Caco-2 (cell line): ENCODE results near the gene NECTIN1. TPM values are rescaled to one million over a fixed set of nuclear protein-coding genes. Genes with fewer than 3 reads are reported as not detected.

Source experiments
- BruUV-seq: library from RNA; stranded (reverse); fragments of 400-500 nt; replicated peaks from 2 replicates; lab custom pipeline; 2021; lab: Mats Ljungman, UMichigan
- CTCF ChIA-PET: fragments of 300-600 bp; sonication (Branson Sonifier 250); formaldehyde crosslinking; loops from one replicate; lab custom pipeline; 2022; ENCODE audit warnings: antibody characterized with exemption; lab: Charles Lee
- POLR2A ChIA-PET: fragments of 300-600 bp; sonication (Branson Sonifier 250); formaldehyde crosslinking; loops from one replicate; lab custom pipeline; 2022; ENCODE audit warnings: antibody characterized with exemption; lab: Charles Lee
- DNase-seq, 2 experiments: peaks; one replicate each; pipeline versions ENCODE4 v3.0.0 to v3.0.0-alpha.2; 2020 to 2022
- H3K27me3 ChIP-seq: replicated peaks from 2 replicates; pipeline ENCODE4 v1.6.0; 2011; ENCODE audit warnings: low read length; ENCODE audit not compliant: control insufficient read depth, insufficient read depth
- H3K36me3 ChIP-seq: 2 replicates; pipeline ENCODE4 v1.5.1; 2011; ENCODE audit warnings: low read length; ENCODE audit not compliant: control insufficient read depth, insufficient read depth
- H3K4me1 ChIP-seq: fragments of 250-450 bp; sonication (Bioruptor Pico); 2 replicates; pipeline ENCODE4 v1.5.1; 2020; ENCODE audit warnings: mild to moderate bottlenecking
- H3K4me3 ChIP-seq: 2 replicates; pipeline ENCODE4 v1.5.1; 2011; ENCODE audit warnings: low read depth, mild to moderate bottlenecking, control low read depth, low read length
- H3K9me3 ChIP-seq: fragments of 250-450 bp; sonication (Bioruptor Pico); 2 replicates; pipeline ENCODE4 v1.5.1; 2020; ENCODE audit warnings: mild to moderate bottlenecking, moderate library complexity
- H3K27ac Mint-ChIP-seq: one replicate; pipeline ENCODE4 v1.8.0; 2022; ENCODE audit warnings: mixed read lengths; ENCODE audit not compliant: unreplicated experiment
- H3K27me3 Mint-ChIP-seq: one replicate; pipeline ENCODE4 v1.8.0; 2022; ENCODE audit warnings: mixed read lengths; ENCODE audit not compliant: insufficient read depth, unreplicated experiment
- H3K36me3 Mint-ChIP-seq: one replicate; pipeline ENCODE4 v1.8.0; 2022; ENCODE audit warnings: mild to moderate bottlenecking, mixed read lengths; ENCODE audit not compliant: insufficient read depth, unreplicated experiment
- H3K4me1 Mint-ChIP-seq: one replicate; pipeline ENCODE4 v1.8.0; 2022; ENCODE audit warnings: low read depth, mixed read lengths; ENCODE audit not compliant: unreplicated experiment
- H3K4me3 Mint-ChIP-seq: one replicate; pipeline ENCODE4 v1.8.0; 2022; ENCODE audit warnings: mild to moderate bottlenecking, moderate library complexity, mixed read lengths; ENCODE audit not compliant: unreplicated experiment
- H3K9me3 Mint-ChIP-seq: one replicate; pipeline ENCODE4 v1.8.0; 2022; ENCODE audit warnings: mixed read lengths; ENCODE audit not compliant: unreplicated experiment
- intact Hi-C: fragments of 100-400 bp; cut with micrococcal nuclease; formaldehyde crosslinking; loops from one replicate; pipeline ENCODE4 v1.10.0; 2022; ENCODE audit not compliant: unreplicated experiment
- total RNA-seq: library from RNA; stranded (reverse); gene quantifications from 2 replicates; pipeline ENCODE4 v1.2.3, GENCODE V29; 2022
- TF ChIP-seq, protein P1 (sequence below), 2 experiments: fragments of 200-600 bp in 1 of 2; IDR thresholded peaks; 1 replicate in 1 of 2; 2 replicates in 1 of 2; pipeline versions ENCODE4 v1.5.1 to v1.8.0; 2011 to 2022; ENCODE audit warnings: antibody characterized with exemption in 1 of 2, control low read depth in 1 of 2, inconsistent platforms in 1 of 2, low read depth in 1 of 2, low read length in 1 of 2, mild to moderate bottlenecking in 1 of 2, moderate library complexity in 1 of 2; ENCODE audit not compliant: insufficient read depth in 1 of 2, severe bottlenecking in 1 of 2, unreplicated experiment in 1 of 2

Gene NECTIN1
- total RNA-seq, 1 experiment from 2014 or later = 60.1 TPM

DNA sequence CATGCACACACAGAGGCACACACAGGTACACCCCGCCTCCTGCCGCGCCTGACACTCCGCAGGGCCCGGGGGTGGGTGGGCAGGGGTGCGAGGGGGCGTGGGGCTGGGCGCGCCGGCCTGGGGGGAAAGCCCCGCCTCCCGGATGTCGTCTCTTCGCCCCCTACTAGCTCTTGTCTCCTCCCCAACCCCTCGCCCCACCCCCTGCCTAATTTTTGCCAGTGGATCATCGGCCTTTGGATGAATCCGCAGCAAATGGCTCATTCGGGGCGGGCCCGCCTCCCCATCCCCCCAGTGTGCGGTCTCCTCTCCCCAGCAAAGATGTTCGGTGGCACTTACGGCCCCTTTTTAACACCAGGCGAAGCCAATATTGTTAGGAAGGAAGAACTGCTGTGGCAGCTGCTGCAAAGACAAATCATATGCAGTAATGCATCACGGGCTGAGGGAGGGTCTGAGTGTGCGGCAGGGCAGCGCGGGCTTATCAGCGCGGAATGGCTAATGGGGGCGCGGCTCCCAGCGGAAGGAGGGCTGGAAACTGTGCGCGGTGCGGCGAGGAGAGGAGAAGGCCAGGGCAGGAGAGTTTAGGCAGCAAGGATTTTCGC, 13.4 kb upstream of the NECTIN1 start:
- no peaks in the 10 kb centered on the region for H3K36me3 Mint-ChIP-seq
- intact Hi-C loops = no loop called here
- peaks cover 3% of the 10 kb centered on the region for H3K27me3 Mint-ChIP-seq
- H3K9me3 ChIP-seq = no peaks in the 10 kb centered on the region
- no peaks in the 10 kb centered on the region for H3K9me3 Mint-ChIP-seq
- no peak overlapping the region for H3K4me3 Mint-ChIP-seq
- TF ChIP-seq, protein P1, sequence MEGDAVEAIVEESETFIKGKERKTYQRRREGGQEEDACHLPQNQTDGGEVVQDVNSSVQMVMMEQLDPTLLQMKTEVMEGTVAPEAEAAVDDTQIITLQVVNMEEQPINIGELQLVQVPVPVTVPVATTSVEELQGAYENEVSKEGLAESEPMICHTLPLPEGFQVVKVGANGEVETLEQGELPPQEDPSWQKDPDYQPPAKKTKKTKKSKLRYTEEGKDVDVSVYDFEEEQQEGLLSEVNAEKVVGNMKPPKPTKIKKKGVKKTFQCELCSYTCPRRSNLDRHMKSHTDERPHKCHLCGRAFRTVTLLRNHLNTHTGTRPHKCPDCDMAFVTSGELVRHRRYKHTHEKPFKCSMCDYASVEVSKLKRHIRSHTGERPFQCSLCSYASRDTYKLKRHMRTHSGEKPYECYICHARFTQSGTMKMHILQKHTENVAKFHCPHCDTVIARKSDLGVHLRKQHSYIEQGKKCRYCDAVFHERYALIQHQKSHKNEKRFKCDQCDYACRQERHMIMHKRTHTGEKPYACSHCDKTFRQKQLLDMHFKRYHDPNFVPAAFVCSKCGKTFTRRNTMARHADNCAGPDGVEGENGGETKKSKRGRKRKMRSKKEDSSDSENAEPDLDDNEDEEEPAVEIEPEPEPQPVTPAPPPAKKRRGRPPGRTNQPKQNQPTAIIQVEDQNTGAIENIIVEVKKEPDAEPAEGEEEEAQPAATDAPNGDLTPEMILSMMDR (IDR thresholded peaks at IDR 0.05; ENCODE audit: insufficient read depth in 1 of 2, low read depth in 1 of 2, low read length in 1 of 2, severe bottlenecking in 1 of 2, unreplicated experiment in 1 of 2) = no peak
- POLR2A ChIA-PET = no interaction called here
- H3K27me3 ChIP-seq = no peaks in the 10 kb centered on the region
- H3K4me1 ChIP-seq = peaks cover 24% of the 10 kb centered on the region
- BruUV-seq = no TSS peak
- DNase-seq = no peak
- CTCF ChIA-PET = no interaction called here
- no peak overlapping the region for H3K27ac Mint-ChIP-seq
- H3K4me3 ChIP-seq = no peak overlapping the region
- H3K4me1 Mint-ChIP-seq = peaks cover 37% of the 10 kb centered on the region
- no peaks in the 10 kb centered on the region for H3K36me3 ChIP-seq

DNA sequence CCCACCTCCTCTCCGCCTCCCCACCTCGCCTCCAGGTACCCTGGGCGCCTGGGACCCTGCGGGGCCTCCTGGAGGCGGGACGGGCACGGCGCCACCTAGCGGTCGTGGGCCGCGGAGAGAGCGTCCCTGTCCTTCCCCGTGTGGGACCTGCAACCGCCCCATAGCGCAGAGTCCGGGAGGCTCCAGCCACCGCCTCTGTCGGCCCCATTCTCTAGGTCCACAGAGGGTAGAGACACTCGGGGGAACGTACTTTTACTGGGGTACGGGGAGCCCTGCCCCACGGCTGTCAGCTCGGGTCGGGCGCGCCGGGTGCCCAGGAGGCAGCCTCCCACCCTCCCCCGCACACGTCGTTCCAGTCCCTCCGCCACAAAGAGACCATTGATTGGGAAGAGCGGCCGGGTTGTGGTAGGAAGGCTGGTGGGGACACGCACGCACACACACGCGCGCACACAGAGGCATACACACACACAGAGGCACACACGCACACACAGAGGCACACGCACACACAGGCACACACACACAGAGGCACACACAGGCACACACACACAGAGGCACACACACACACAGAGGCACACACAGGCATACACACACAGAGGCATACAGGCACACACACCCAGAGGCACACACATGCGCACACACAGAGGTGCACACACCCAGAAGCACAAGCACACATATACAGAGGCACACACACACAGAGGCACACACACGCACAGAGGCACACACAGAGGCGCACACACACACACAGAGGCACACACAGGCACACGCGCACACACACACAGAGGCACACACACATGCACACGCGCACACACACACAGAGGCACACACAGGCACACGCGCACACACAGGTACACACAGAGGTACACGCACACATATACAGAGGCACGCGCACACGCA, 12.6 kb upstream of the NECTIN1 start:
- no peak overlapping the region for H3K4me3 ChIP-seq
- Mint-ChIP-seq H3K4me1 (peaks cover 39% of the 10 kb centered on the region), H3K4me3 (no peak overlapping the region), H3K27me3 (peaks cover 3% of the 10 kb centered on the region), H3K27ac (no peak overlapping the region), H3K9me3 (no peaks in the 10 kb centered on the region), H3K36me3 (no peaks in the 10 kb centered on the region)
- H3K27me3 ChIP-seq = no peaks in the 10 kb centered on the region
- no peaks in the 10 kb centered on the region for H3K9me3 ChIP-seq
- BruUV-seq = no TSS peak
- intact Hi-C loops = no loop called here
- ChIA-PET POLR2A (no interaction called here), CTCF (no interaction called here)
- TF ChIP-seq, protein P1 (IDR thresholded peaks at IDR 0.05; ENCODE audit: insufficient read depth in 1 of 2, low read depth in 1 of 2, low read length in 1 of 2, severe bottlenecking in 1 of 2, unreplicated experiment in 1 of 2) = peak; percentile 43
- H3K36me3 ChIP-seq = no peaks in the 10 kb centered on the region
- H3K4me1 ChIP-seq = peaks cover 24% of the 10 kb centered on the region
- peak in 1 of 2 experiments; percentile 44 for DNase-seq

DNA sequence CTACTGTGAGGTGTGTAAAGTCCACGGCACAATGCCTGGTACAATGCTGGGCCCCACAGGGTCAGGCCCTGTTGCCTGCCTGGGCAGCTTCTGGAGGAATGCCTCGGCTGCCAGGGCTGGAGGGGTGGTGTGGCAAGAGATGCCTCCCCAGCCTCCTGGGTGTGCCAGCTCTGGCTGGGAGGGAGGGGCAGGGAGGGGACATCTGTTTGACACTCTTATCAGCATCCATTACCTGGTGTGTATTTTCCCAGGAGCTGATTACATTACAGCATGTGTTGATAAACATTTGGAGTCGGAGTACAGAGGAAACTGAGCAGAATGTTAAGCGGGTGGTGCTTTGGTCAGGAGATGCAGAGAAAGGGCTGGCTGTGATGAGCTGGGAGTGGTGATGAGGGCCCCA, 11.0 kb upstream of the NECTIN1 start:
- no TSS peak for BruUV-seq
- Mint-ChIP-seq H3K27ac (peak overlapping the region; percentile 46), H3K4me3 (no peak overlapping the region), H3K4me1 (peaks cover 39% of the 10 kb centered on the region), H3K36me3 (no peaks in the 10 kb centered on the region), H3K9me3 (no peaks in the 10 kb centered on the region), H3K27me3 (peaks cover 3% of the 10 kb centered on the region)
- ChIA-PET CTCF (interaction anchor here (0.5 to 2.5 kb wide), 5 partner anchors 11 to 197 kb away, joined by 3 to 27 read pairs (median 3); partner anchors contain the start of gene NECTIN1), POLR2A (no interaction called here)
- H3K9me3 ChIP-seq = no peaks in the 10 kb centered on the region
- TF ChIP-seq, protein P1 (IDR thresholded peaks at IDR 0.05; ENCODE audit: insufficient read depth in 1 of 2, low read depth in 1 of 2, low read length in 1 of 2, severe bottlenecking in 1 of 2, unreplicated experiment in 1 of 2) = no peak
- H3K36me3 ChIP-seq = no peaks in the 10 kb centered on the region
- peak; percentile 54 to 68 for DNase-seq
- peaks cover 24% of the 10 kb centered on the region for H3K4me1 ChIP-seq
- H3K4me3 ChIP-seq = no peak overlapping the region
- intact Hi-C loops = loop anchor here (10.0 kb wide), 1 partner anchor 255 kb away; no protein-coding TSS in a partner anchor
- no peaks in the 10 kb centered on the region for H3K27me3 ChIP-seq
